Uterus (tissue), 4 donors: ENCODE measurements around the gene NOSTRIN. TPM values are rescaled to one million over a fixed set of nuclear protein-coding genes. Genes with fewer than 3 reads are reported as not detected.

Experiments used
- DNase-seq, 2 donors: peaks; one replicate each; pipeline ENCODE4 v3.0.0-alpha.2; 2019 to 2020
- H3K27ac ChIP-seq, 2 donors: fragments of 200-600 bp; sonication (generic); 1 replicate in 1 of 2; 2 replicates in 1 of 2; pipeline ENCODE4 v1.5.1; 2016 to 2018
- H3K27me3 ChIP-seq, 2 donors: fragments of 200-600 bp; sonication (generic); one replicate each; pipeline ENCODE4 v1.5.1; 2018 to 2019; ENCODE audit warnings: control low read depth in 1 of 2
- H3K36me3 ChIP-seq, 2 donors: fragments of 200-600 bp; sonication (generic); one replicate each; pipeline ENCODE4 v1.5.1; 2019; ENCODE audit warnings: control low read depth in 1 of 2
- H3K4me1 ChIP-seq, 2 donors: fragments of 200-600 bp; sonication (generic); one replicate each; pipeline ENCODE4 v1.5.1; 2018 to 2019; ENCODE audit warnings: control low read depth in 1 of 2
- H3K4me3 ChIP-seq, 2 donors: fragments of 200-600 bp; sonication (generic); 1 replicate in 1 of 2; 2 replicates in 1 of 2; pipeline ENCODE4 v1.5.1; 2018 to 2019; ENCODE audit warnings: mild to moderate bottlenecking in 1 of 2
- H3K9me3 ChIP-seq, 2 donors: fragments of 200-600 bp; sonication (generic); one replicate each; pipeline ENCODE4 v1.5.1; 2019; ENCODE audit warnings: control low read depth in 1 of 2
- POLR2A ChIP-seq, 2 donors: fragments of 450-650 bp; IDR thresholded peaks; one replicate each; pipeline ENCODE4 v1.6.1; 2016; ENCODE audit warnings: antibody characterized with exemption in 2 of 2, mild to moderate bottlenecking in 1 of 2, moderate library complexity in 1 of 2
- intact Hi-C: fragments of 100-400 bp; cut with DNase I; formaldehyde crosslinking; loops from one replicate; pipeline ENCODE4 v1.15.1; 2023; ENCODE audit warnings: low total_unique reads
- total RNA-seq, 4 donors: library from RNA; depleted of rRNA in 3 of 4; stranded (reverse); fragments of >200 nt in 3 of 4; gene quantifications; one replicate each; pipeline versions ENCODE4 v1.1.0 to v1.2.4, GENCODE V29; 2014 to 2023
- TF ChIP-seq, protein P1 (sequence below), 4 experiments: fragments of 200-600 bp in 2 of 4; fragments of 450-650 bp in 2 of 4; sonication (generic) in 2 of 4; IDR thresholded peaks; one replicate each; pipeline ENCODE4 v1.5.1; 2016 to 2019; ENCODE audit warnings: antibody characterized with exemption in 4 of 4, mild to moderate bottlenecking in 2 of 4, moderate library complexity in 1 of 4
- donor health status: DM: yes; HTN: yes; CAD: no.

NOSTRIN gene
- total RNA-seq, 4 donors from 2014 or later: 27.5 to 192 (median 147) TPM

DNA sequence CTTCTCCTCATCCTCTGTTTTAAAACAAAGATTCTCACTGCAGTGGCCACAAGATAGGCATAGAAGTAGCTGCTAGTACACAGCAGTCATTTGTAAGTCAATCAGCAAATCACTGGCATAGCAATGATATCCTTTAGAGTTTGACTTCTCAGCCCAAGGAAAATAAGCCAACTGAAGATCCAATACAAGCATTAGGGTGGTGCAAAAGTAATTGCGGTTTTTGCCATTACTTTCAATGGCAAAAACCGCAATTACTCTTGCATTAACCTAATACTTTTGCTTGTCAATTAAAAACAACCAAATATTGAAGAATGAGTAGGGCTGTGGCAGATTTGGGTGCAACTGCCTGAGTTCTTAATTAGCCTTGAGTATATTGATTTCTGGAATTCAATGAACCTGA lies 101.5 kb downstream of the NOSTRIN start:
- no peaks in the 10 kb centered on the region for H3K36me3 ChIP-seq
- H3K27ac ChIP-seq: no peak overlapping the region

DNA sequence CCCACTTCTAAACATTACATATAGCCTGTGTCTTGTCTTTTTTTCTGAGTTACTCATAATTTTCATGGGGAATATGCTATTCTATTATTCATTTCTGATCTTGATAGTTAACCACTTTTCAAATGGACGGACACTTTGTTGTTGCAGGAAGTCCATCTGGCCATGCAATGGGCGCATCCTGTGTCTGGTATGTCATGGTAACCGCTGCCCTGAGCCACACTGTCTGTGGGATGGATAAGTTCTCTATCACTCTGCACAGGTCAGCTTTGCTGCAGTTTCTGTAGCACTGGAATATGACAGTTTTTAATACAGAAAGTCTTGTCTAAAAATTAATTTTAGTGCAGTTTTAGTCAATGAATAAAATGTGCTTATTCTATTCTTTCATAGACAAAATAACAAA lies 101.9 kb downstream of the NOSTRIN start:
- no peak overlapping the region for H3K4me3 ChIP-seq
- TF ChIP-seq, protein P1, sequence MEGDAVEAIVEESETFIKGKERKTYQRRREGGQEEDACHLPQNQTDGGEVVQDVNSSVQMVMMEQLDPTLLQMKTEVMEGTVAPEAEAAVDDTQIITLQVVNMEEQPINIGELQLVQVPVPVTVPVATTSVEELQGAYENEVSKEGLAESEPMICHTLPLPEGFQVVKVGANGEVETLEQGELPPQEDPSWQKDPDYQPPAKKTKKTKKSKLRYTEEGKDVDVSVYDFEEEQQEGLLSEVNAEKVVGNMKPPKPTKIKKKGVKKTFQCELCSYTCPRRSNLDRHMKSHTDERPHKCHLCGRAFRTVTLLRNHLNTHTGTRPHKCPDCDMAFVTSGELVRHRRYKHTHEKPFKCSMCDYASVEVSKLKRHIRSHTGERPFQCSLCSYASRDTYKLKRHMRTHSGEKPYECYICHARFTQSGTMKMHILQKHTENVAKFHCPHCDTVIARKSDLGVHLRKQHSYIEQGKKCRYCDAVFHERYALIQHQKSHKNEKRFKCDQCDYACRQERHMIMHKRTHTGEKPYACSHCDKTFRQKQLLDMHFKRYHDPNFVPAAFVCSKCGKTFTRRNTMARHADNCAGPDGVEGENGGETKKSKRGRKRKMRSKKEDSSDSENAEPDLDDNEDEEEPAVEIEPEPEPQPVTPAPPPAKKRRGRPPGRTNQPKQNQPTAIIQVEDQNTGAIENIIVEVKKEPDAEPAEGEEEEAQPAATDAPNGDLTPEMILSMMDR (IDR thresholded peaks at IDR 0.05): no peak
- no peak for TF ChIP-seq POLR2A (IDR thresholded peaks at IDR 0.05)
- no peak for DNase-seq
- no peaks in the 10 kb centered on the region for H3K27me3 ChIP-seq
- no peaks in the 10 kb centered on the region for H3K36me3 ChIP-seq
- H3K9me3 ChIP-seq: no peaks in the 10 kb centered on the region
- no peaks in the 10 kb centered on the region for H3K4me1 ChIP-seq
- intact Hi-C loops: no loop called here
- no peak overlapping the region for H3K27ac ChIP-seq

More for the DNA sequence above, 101.5 kb downstream of the NOSTRIN start:
- intact Hi-C loops: no loop called here
- TF ChIP-seq POLR2A (IDR thresholded peaks at IDR 0.05): no peak
- TF ChIP-seq, protein P1 (IDR thresholded peaks at IDR 0.05): no peak
- Histone ChIP-seq H3K27me3 (no peaks in the 10 kb centered on the region), H3K9me3 (no peaks in the 10 kb centered on the region), H3K4me3 (no peak overlapping the region), H3K4me1 (no peaks in the 10 kb centered on the region)
- DNase-seq: no peak

- intact Hi-C loops: no loop called here
- H3K27ac ChIP-seq: no peak overlapping the region
- H3K36me3 ChIP-seq: no peaks in the 10 kb centered on the region
- DNase-seq: no peak
- no peaks in the 10 kb centered on the region for H3K4me1 ChIP-seq
- H3K27me3 ChIP-seq: no peaks in the 10 kb centered on the region
- no peak overlapping the region for H3K4me3 ChIP-seq
- TF ChIP-seq POLR2A (IDR thresholded peaks at IDR 0.05): no peak
- TF ChIP-seq, protein P1 (IDR thresholded peaks at IDR 0.05): no peak
- H3K9me3 ChIP-seq: no peaks in the 10 kb centered on the region
These were observed 105.7 kb downstream of the NOSTRIN start for GRCh38 chr2:168907940-168908662.

DNA sequence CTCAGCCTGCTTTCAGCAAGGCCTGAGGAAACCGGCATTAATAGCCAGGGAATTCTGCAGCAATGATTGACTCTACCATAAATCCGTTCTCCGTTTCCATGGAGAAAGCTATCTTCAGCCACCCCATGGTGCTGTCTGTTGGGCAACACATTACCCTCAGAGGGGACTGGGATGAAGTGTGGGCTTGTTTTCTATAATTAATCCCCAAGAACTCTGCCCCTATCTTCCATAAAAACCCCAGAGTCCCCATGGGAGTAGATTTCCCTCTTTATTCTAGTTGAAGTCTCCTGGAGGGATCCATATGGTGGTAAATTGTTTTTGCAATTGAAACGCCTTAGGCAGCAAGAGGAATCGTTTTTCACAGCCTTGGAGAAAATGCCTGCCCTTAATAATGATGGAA lies 107.9 kb downstream of the NOSTRIN start:
- intact Hi-C loops: no loop called here
- Histone ChIP-seq H3K27ac (no peak overlapping the region), H3K4me3 (no peak overlapping the region), H3K9me3 (no peaks in the 10 kb centered on the region), H3K36me3 (no peaks in the 10 kb centered on the region), H3K4me1 (no peaks in the 10 kb centered on the region), H3K27me3 (no peaks in the 10 kb centered on the region)
- no peak for DNase-seq
- no peak for TF ChIP-seq POLR2A (IDR thresholded peaks at IDR 0.05)
- TF ChIP-seq, protein P1 (IDR thresholded peaks at IDR 0.05): no peak

GRCh38 chr2:168912466-168912865 lies 110.0 kb downstream of the NOSTRIN start:
- Histone ChIP-seq H3K27me3 (no peaks in the 10 kb centered on the region), H3K4me1 (no peaks in the 10 kb centered on the region), H3K9me3 (no peaks in the 10 kb centered on the region), H3K27ac (no peak overlapping the region), H3K36me3 (no peaks in the 10 kb centered on the region), H3K4me3 (peak overlapping the region in 1 of 2 donors; percentile 14)
- intact Hi-C loops: no loop called here
- DNase-seq: no peak
- TF ChIP-seq POLR2A (IDR thresholded peaks at IDR 0.05): no peak
- TF ChIP-seq, protein P1 (IDR thresholded peaks at IDR 0.05): no peak
